ENCODE data around the gene SCLY.

SCLY gene

GRCh38 chr2:238098901-238099713 is 38.3 kb downstream of the SCLY start:
- DNase-seq, result no peak

DNA sequence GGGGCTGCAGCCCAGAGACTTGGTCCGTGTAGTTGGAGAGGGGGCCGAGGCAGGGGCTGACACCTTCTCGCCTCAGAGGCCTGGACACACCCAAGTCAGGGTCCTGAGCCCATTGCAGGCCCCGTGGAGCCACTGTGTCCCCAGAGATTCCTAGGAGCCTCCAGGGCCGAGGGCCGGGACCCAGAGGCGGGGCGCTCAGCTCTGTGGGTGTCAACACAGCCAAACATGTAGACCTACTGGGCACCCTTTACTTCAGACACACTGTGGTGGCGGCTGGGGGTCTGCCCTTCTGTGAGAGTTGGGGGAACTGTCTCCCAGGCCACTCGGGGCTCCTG is 38.9 kb downstream of the SCLY start:
- DNase-seq, result no peak

- no peak for DNase-seq
Measured at GRCh38 chr2:238100049-238100820, 39.4 kb downstream of the SCLY start, which contains the start of gene ESPNL. TSS of gene ESPNL (plus strand) at chr2:238100340. CDS start at chr2:238100420, 80 bp downstream.

DNA sequence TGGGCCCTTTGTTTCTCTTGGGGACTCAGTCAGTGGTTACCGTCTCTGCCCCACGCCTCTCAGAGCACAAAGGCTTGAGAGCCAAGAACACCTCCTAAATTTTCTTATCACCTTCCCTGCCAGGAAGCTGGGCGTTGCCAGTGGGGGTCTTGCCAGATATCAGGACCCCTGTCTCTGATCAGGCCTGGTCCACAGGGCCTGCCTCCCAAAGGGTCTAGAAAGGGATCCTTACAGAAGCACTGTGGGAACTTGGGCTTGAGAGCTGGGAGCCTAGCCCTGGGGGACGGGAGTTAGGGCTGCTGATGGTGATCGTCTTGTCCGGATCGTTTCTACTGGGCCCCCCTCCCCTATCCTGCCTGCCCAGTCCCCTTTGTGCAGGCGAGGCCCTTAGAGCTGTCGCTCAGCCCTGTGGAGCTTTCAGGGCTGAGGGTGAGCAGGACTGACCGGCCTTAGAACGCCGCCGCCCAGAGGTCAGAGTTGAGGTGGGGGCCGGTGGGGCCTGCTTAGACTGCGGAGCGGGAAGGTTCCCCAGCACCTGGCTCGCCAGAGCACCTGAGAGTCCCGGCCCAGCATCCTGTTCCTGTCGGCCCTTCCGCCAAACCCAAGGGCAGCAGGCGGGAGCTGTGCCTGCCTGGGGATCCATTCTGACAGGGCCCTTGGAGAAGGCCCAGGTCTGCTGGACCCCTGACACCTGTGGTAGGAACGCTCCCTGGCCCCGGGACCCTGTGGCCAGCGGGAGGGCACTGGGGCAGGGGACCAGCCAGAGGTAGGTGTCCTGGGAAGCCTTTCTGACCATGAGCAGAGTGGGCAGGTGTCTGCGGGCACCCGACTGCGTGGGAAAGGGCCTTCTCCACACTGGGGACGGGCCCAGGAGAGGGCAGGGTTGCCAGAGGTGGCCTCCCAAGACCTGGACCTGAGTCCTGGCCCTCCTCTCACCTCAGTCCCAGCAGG is 40.3 kb downstream of the SCLY start:
- no peak for DNase-seq

- no peak for DNase-seq
Measured at GRCh38 chr2:238101891-238102841, 41.4 kb downstream of the SCLY start.

DNA sequence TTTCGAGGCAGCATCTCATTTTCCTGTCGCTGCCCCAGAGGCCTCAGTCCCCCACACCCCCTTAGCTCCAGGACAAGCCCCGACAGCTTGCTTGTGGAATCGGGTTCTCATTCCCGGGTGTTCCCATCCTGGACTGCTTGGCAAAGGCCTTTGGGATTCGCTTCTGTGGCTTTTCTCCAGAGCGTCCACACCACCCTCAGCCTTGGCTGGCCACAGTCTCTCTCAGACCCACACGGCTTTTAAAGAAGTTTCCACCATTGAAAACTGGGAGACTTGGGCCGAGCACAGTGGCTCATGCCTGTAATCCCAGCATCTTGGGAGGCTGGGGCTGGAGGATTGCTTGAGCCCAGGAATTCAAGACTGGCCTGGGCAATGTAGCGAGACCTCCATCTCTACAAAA is 42.1 kb downstream of the SCLY start:
- DNase-seq, result no peak

- DNase-seq, result no peak
Measured at GRCh38 chr2:238103465-238104225, 42.8 kb downstream of the SCLY start.

DNA sequence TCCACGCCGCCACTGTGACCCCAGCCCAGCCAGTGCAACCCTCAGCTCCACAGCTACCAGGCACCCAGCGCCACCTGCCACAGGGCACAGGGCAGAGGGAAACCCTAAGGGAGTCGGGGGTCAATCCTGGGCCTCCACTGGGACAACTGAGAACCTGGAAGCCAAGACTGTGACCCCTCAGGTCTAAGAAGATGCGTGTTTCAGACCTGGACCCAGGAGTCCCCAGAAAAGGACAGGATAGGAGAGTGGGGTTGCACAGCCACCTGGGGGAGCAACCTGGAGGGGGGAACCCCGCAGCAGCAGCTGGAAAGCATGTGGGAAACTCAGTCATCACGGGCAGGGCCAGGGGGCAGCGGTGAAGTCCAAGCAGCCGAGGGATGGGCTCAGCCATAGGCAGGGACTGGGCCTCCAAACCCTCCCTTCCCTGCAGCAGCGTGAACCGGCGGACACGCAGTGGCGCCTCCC is 43.5 kb downstream of the SCLY start:
- DNase-seq, result no peak

DNA sequence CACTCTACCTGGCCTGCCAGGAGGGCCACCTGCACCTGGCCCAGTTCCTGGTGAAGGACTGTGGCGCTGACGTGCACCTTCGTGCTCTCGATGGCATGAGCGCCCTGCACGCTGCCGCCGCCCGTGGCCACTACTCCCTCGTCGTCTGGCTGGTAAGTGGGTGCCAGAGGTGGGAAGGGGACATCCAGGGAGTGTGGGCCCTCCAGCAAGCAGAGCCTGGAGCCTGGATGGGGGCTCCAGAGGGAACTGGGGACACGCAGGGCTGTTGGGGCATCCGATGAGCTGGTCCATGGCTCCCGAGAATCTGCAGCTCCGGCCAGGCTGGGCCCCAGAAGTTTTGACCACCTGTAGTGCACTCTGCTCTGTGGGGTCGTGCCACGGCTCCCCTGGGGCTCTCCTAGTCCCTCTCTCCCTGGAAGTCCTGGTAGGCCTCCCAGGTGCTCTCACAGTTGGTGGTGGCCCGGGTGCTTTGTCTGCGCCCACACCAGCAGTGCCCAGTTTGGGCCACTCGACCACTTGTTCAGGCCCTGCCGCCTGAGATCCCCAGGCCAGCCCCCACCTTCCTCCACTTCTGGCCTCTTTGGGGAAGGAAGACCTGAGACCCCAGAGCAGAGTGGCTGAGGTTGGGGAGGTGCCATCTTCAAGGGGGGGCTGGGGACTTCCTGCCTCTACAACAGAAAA is 44.0 kb downstream of the SCLY start:
- no peak for DNase-seq

- DNase-seq, result no peak
Measured at GRCh38 chr2:238105506-238106338, 44.9 kb downstream of the SCLY start.

GRCh38 chr2:238106339-238106697 is 45.5 kb downstream of the SCLY start:
- no peak for DNase-seq

GRCh38 chr2:238106698-238107524 is 46.1 kb downstream of the SCLY start:
- DNase-seq, result no peak

DNA sequence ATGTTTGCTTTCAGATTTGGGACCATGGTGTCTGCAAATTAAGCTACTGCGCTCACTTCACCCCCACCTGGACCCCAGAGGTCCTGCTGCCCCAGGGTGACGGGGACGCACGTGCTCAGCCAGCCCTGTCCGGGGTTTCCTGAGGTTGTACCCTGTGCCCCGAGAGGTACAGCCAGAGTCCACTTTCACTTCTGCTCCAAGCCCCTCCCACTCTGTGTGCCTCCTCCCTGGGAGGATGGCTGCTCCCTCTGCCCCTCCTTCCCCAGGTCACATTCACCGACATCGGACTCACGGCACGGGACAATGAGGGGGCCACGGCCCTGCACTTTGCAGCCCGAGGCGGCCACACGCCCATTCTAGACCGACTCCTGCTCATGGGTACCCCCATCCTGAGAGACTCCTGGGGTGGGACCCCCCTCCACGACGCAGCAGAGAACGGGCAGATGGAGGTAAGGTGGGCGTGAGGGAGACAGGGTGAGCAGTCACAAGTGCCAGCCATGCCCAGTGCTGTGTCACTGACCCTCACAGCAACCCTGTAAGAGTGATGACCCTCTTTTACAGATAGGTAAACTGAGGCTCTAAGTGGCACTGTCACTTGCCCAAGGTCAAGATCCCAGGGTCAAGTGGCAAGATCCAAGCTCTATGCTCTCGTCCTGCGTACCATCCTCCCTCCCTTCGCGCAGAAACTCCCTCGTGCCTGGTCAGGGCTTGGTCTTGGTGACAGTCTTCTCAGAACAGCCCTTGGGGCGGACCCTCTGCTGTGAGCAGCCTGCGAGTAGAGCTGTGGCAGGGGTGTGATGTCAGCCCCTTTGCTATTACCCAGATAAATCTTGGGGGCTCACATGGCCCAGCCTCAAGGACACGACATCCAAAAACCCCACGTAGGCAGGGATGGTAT is 47.0 kb downstream of the SCLY start:
- DNase-seq, result no peak

DNA sequence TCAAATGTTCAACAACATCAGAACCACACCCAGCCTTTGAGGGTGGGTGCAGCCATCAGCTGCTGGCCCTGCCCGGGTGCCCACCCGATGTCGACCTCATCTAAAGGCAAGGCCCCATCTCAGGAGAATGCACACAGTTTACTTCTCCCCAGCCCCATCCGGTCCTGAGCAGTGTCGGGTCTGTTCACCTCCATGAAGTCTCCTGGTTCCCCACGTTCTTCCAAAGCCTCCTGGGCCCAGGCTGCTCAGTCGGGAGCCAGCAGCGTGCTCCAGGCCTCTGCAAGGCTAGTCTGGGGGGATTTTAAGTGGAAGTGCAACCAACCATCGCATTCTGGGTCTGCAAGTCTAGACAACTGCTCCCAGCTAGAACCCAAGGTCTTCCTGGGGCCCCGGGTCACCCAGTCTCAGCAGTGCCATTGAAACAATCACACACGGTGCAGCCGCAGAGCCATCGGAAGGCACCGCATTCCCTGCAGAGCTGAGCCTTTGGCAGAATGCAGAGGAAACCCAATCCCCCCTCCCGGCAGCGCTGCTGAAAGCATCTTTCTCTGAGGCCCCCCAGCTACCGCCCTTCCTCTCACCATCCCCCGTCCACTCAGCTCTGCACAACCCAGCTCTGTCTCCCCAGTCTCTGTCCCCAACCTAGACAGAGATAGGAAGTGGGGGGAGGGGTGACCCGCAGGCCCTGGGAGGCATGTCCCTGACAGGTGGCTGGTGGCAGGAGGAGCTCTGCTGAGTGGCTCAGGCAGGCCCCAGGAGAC is 47.8 kb downstream of the SCLY start:
- no peak for DNase-seq

GRCh38 chr2:238113611-238114010 is 52.8 kb downstream of the SCLY start:
- DNase-seq, result no peak

- DNase-seq, result no peak
Measured at GRCh38 chr2:238114331-238114841, 53.6 kb downstream of the SCLY start.

Measured in GOT3 (cell line).